ENCODE data around the gene TMEM252.

The TMEM252 gene

DNA sequence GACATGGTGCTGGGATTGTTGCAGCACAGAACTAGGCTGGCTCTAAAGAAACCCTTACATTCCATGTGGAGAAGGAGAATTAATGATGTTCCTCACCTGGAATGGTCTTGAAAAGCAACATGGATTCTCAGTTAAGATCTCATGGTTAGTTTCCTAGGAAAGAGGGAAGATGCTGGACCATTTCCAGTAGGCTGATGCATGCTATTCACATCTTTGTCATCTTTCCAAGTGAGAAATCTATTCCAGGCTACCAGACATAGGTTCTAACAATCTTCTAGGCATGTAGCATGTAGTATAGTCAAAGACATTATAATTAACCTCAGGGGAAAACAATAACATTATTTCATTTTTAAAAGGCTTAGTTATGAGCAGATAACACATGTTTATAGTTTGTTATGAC, 44.3 kb downstream of the TMEM252 start:
- DNase-seq: no peak

DNA sequence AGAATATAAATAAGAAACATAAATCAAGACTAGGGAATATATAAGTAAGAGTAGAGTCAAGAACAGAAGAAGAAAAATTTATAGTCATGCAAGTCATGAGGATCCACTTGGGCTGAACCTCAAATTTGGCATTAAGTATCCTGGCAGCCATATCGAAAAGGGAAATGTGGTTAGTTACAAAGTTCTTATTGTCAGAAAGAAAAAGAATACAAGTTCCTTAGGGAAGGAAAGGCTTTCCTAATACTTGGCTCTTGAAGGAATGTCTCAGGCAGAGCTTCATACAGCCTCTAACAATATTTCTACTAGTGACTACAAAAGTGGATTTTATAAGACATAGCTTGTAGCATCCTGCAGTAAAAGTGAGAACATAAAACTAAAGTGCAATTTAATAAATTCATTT, 45.4 kb downstream of the TMEM252 start:
- DNase-seq: no peak

DNA sequence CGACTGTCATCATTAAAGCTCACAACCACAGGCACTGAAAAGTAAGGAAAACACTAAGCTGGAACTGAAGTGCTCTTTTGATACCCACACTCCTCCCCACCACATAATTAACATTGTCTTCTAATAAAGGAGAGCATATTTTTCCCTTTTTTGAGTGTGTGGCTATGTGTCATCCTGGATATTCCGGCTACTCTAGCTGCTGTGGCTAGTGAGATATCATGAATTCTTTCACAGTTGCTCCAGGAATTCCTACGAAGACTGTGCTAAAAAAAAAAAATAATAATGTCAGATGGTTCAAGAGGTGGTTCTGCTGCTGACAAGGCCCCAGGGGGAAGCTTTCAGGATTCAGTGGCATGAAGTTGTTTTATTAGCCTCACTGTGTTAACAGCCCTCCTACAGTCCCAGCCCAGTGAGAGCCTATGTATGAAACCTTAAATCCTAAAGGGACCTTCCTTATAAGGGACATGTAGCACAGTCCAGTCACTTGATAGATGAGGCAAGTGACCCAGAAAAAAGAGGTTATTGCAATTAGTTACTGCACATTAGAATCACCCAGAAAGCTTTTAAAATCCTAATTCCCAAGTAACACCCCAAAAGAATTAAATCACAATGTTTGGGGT, 46.6 kb downstream of the TMEM252 start:
- no peak for DNase-seq

- DNase-seq: no peak
Measured at GRCh38 chr9:68493541-68493940, 47.1 kb downstream of the TMEM252 start.

GRCh38 chr9:68492806-68493205, 47.9 kb downstream of the TMEM252 start:
- DNase-seq: peak; percentile 19

GRCh38 chr9:68489646-68490045, 51.0 kb downstream of the TMEM252 start:
- no peak for DNase-seq

DNA sequence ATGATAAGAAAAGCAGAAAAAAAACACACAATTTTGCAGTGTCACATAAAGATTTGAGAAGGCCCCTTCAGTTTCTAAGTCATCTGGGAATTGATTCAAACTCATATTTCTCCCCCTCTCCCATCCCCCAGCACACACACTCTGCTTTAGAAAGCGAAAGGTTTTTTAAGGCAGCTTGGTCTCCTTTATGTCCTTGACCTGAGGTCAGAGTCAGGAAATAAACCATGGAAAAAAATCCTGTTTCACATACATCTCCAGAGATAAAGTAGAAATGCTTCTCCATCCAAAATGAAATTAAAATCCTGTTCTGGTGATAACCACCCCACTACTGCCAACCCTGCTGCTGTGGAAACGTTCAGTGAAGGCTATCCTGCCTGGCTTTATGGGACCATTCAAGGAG, 52.6 kb downstream of the TMEM252 start:
- DNase-seq: no peak

Data from NCI-H2171 (cell line).